GM19035 (cell line): ENCODE measurements around the gene TFCP2.

Experiments used
- ATAC-seq: cut with Tn5 transposase; IDR thresholded peaks from one replicate; pipeline ENCODE4 v1.9.1; 2021; ENCODE audit not compliant: unreplicated experiment

The TFCP2 gene

GRCh38 chr12:51160814-51161459, 12.0 kb downstream of the TFCP2 start:
- ATAC-seq = no peak

- ATAC-seq = no peak
Observed at GRCh38 chr12:51156245-51156765, 16.6 kb downstream of the TFCP2 start.

GRCh38 chr12:51152953-51153352, 20.0 kb downstream of the TFCP2 start:
- no peak for ATAC-seq

GRCh38 chr12:51150777-51151176, 22.2 kb downstream of the TFCP2 start:
- no peak for ATAC-seq

- ATAC-seq = no peak
Observed at GRCh38 chr12:51147309-51147708, 25.6 kb downstream of the TFCP2 start.

- no peak for ATAC-seq
Observed at GRCh38 chr12:51139292-51139844, 33.6 kb downstream of the TFCP2 start.

GRCh38 chr12:51132693-51133092, 40.2 kb downstream of the TFCP2 start:
- ATAC-seq = no peak

- no peak for ATAC-seq
Observed at GRCh38 chr12:51131745-51132521, 41.0 kb downstream of the TFCP2 start.

- ATAC-seq = no peak
Observed at GRCh38 chr12:51128919-51129318, 44.0 kb downstream of the TFCP2 start.

GRCh38 chr12:51127050-51127729, 45.7 kb downstream of the TFCP2 start:
- no peak for ATAC-seq

GRCh38 chr12:51126297-51126696, 46.6 kb downstream of the TFCP2 start:
- ATAC-seq = no peak

- no peak for ATAC-seq
Observed at GRCh38 chr12:51124504-51124903, 48.4 kb downstream of the TFCP2 start.

- ATAC-seq = no peak
Observed at GRCh38 chr12:51122844-51123243, 50.1 kb downstream of the TFCP2 start.

GRCh38 chr12:51118706-51119105, 54.2 kb downstream of the TFCP2 start:
- ATAC-seq = no peak

- ATAC-seq = no peak
Observed at GRCh38 chr12:51115533-51115932, 57.4 kb downstream of the TFCP2 start.

- no peak for ATAC-seq
Observed at GRCh38 chr12:51108136-51108535, 64.8 kb downstream of the TFCP2 start.

GRCh38 chr12:51103977-51104376, 69.0 kb downstream of the TFCP2 start:
- no peak for ATAC-seq

GRCh38 chr12:51098611-51099010, 74.3 kb downstream of the TFCP2 start:
- no peak for ATAC-seq

GRCh38 chr12:51090705-51091229, 82.2 kb downstream of the TFCP2 start:
- no peak for ATAC-seq

GRCh38 chr12:51087818-51088217, 85.1 kb downstream of the TFCP2 start:
- no peak for ATAC-seq

- no peak for ATAC-seq
Observed at GRCh38 chr12:51086933-51087332, 86.0 kb downstream of the TFCP2 start.
